DLD1 (cell line): ENCODE results near the gene UNC5A.

Experiments
- in situ Hi-C: cut with HindIII; loops from 2 replicates; pipeline ENCODE4 v1.10.0; 2017; ENCODE audit warnings: low sequenced_read_pairs

UNC5A gene

GRCh38 chr5:176799488-176799887 is 10.9 kb upstream of the UNC5A start:
- in situ Hi-C loops = no loop called here

DNA sequence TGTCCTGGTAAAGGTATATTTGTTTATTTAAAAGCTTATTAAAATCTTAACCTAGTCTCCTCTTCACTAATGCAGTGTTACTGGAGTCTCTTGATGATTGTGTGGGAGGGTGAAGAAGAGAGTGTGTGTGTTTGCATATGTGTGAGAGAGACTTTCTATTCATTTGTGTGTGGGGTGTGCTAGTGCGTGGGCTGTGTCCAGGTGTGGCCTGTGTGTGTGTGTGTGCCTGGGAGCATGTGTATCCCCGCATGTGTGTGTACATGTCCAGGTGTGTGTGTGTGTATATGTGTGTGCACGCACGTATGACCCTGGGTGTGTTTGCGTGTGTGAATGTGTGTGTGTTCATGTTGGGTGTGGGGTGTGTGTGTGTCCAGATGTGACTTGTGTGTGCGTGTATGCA is 10.3 kb upstream of the UNC5A start:
- in situ Hi-C loops = no loop called here

- in situ Hi-C loops = no loop called here
Observed at GRCh38 chr5:176802116-176802784, 8.1 kb upstream of the UNC5A start.

- in situ Hi-C loops = no loop called here
Observed at GRCh38 chr5:176803068-176803942, 7.1 kb upstream of the UNC5A start.

GRCh38 chr5:176803943-176804498 is 6.3 kb upstream of the UNC5A start:
- in situ Hi-C loops = no loop called here

GRCh38 chr5:176806137-176806536 is 4.2 kb upstream of the UNC5A start:
- in situ Hi-C loops = no loop called here

DNA sequence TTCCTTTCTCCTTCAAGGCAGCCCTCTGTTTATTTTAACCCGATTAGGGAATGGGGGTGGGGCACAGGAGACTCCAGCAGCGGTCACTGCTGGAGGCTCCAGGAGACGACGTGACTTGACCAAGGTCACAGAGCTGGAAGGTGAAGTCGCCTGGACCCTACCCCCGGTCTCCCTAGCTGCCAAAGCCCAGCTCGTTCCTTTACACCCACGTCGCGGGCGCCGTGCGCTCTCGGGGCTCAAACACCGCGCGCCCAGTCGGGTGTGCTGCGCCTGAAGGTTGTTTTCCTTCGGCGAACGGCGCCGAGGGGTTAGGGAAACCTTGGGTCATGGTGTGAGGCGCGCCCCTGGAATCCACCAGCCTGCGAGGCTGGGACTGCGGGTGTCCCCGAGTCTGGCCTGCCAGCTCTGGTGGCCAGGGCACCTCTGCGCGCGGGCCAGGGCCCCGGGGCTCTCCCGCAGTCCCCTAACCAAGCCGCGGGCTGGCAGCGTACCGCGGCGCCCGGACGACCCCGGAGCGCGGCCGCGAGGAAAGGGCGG is 747 bp upstream of the UNC5A start:
- in situ Hi-C loops = no loop called here

GRCh38 chr5:176810687-176811501 is 535 bp downstream of the UNC5A start:
- in situ Hi-C loops = no loop called here

DNA sequence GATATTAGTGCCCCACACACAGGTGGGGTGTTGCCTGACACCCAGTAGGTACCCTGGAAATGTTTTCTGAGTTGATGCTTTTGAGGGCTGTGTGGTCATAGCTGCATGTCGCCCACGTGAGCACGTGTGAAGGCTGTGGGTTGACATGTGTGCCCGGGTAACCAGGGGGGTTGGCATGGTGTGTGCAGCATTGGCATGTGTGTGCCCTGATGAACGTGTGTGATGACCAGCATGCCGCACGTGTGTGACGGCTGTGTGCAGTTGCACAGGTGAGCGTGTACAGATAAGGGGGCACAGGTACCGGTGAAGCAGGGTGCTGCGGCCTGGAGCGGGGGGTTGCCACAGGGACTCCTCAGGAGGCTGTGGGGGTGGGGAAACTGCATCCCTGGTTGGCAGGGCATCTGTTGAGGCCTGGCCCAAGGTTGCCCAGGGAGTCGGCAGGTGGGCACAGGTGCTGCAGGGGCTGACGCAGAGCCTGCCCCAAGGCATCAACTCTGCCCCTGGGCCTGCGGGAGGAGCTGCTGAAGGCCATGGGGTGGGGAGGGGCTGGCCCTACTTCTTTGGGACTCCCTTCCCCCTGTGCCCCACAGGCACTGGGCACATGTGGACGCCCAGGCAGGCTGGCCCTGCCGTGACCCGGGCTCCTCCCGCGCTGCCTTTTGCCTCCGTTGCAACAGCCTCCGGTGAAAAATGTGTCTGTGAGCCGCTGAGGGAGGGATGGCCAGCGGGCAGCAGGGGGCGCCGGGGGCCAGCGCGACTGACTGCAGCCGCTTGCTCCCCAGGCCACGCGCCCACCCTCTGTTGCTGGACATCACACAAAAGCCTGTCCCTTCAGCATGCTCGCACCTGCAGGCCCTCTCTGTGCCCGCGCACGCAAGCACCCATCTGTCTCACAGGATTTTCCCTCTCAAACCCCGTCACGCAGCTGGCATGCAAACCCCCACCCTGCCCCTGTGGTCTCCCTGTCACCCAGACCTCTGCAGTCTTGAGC is 2.2 kb downstream of the UNC5A start:
- in situ Hi-C loops = no loop called here

GRCh38 chr5:176813587-176814312 is 3.4 kb downstream of the UNC5A start:
- in situ Hi-C loops = no loop called here

DNA sequence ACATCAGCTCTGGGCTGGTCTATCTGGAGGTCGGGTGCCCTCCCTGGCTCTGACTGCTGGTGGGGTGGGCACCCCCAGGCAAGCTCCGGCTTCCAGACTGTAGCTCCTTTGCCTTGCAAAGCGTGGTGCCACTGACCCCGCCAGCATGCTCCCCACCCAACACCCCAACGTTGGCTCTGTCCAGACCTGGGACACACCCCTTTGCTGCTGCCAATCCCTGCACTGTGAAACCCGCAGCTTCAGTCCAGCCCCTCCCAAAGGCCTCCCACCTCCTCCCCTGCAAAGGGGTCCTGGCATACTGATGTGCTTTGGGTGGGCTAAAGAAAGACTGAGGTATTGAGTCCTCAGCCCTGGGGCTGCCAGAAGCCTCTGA is 3.9 kb downstream of the UNC5A start:
- in situ Hi-C loops = no loop called here

DNA sequence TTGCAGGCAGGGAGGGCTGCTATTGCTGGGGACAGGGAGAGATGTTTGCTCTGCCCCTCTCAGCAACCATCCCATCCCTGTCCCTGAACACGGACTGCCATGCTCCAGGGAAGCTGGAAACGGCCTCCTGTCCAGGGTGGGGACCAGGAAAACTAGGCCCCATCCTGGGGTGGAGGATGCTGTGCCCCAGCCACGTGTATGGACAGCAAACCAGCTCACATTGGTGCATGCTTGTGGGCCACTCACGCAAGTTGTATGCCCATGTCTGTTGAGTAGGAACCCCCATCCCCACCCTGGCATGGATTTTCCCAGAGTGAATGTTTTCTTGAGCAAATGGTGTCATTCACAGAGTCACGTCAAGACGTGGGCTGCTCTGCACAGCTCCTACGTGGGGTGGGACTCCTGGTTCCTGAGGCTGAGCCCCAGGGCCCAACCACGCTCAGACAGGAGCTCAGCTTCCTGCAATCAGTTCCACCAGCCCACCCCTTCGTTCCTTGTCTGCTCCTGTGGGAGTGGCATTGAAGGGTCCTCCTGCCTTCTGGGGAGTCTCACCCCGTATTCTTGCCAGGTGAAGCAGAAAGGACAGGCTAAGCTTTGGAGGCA is 4.6 kb downstream of the UNC5A start:
- in situ Hi-C loops = no loop called here

DNA sequence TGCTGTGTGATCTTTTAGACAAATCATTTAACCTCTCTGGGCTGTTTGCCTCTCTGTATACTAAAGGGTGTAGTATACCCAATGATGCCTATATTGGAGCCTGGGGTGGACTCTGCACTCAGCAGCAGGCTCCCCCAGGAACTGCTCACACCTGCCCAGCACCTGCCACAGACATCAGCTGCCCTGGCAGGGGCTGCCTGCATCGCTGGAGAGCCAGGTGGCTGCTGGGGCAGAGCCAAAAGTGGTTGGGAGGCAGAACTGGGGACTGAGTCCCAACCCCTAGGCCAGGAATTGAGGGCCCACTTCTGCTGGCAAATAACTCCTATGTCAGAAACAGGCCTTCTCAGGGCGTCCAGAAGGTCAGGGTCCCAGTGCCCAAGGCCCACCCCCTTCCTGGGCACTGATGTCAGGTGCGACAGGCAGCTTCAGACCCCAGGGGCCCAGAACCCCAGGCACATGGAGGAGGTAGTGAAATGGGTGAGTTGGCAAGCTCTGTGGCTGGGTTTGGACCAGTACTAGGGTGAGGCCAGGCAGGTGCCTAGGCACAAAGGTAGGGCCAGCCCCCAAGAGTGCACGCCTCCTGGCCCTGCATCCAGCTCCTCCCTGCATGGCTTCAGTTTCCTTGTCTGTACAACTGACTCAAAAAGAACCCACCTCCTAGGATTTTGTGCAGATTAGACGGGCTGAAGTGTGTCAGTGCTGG is 5.8 kb downstream of the UNC5A start:
- in situ Hi-C loops = no loop called here

DNA sequence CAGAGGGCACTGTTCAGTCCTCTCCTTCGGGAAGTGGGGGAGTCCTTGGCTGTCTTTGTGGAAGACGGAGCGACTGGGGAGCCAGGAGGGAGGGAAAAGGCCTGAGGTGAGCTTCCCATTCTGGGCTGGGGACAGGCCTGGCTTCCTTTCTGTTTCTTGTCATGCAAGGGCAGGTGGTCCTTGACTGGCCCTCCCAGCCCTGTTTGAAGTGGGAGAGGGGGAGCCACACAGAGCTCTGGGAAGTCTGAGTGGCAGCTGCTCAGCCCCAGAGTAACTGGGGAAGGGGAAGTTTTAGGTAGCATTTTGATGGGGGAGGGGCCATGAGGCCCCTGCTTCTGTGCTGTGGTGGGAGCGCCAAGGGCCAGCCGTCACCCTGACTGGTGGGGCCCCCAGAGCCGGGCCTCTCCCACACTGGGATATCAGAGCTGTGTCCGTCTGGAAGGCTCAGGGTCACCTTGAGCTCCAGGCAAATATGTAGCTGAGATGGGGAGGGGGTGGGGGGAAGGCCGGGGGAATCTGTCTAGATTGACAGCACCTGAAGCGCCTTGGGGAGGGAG is 6.5 kb downstream of the UNC5A start:
- in situ Hi-C loops = no loop called here

DNA sequence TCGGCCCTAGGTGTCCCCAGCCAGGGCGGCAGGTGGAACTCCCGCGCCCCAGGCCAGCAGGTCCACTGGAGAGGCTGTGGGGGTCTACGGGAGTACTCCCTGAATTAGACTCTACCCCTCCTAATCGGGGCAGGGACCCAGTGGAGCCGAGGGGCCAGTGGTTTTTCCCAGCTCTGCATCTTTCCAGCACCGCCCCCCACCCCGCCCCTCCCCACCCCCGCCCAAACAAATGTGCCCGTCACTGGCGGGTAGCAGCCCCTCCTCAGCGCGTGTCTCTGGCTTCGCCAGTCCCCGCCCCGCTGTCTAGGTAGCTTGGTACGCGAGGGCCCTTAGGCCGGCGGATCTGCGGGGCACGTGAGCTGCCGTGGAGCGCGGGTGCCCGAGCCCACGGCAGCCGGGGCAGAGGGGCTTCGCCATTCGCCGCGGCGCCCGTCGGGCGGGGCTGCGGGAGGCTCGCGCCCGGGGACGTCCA is 7.0 kb downstream of the UNC5A start:
- in situ Hi-C loops = no loop called here

GRCh38 chr5:176817841-176818377 is 7.5 kb downstream of the UNC5A start:
- in situ Hi-C loops = no loop called here

- in situ Hi-C loops = no loop called here
Observed at GRCh38 chr5:176818391-176819098, 8.2 kb downstream of the UNC5A start.
